HTR-8/SVneo (cell line): ENCODE results near the gene POLG.

Experiments
- DNase-seq: peaks from one replicate; pipeline ENCODE4 v3.0.0; 2011; ENCODE audit warnings: low spot score, mixed read lengths; ENCODE audit not compliant: insufficient read length
- FAIRE-seq: peaks from 2 replicates; lab custom pipeline; 2011; peaks lifted over from hg19 to GRCh38; lab: Jason Lieb, UNC

POLG gene

DNA sequence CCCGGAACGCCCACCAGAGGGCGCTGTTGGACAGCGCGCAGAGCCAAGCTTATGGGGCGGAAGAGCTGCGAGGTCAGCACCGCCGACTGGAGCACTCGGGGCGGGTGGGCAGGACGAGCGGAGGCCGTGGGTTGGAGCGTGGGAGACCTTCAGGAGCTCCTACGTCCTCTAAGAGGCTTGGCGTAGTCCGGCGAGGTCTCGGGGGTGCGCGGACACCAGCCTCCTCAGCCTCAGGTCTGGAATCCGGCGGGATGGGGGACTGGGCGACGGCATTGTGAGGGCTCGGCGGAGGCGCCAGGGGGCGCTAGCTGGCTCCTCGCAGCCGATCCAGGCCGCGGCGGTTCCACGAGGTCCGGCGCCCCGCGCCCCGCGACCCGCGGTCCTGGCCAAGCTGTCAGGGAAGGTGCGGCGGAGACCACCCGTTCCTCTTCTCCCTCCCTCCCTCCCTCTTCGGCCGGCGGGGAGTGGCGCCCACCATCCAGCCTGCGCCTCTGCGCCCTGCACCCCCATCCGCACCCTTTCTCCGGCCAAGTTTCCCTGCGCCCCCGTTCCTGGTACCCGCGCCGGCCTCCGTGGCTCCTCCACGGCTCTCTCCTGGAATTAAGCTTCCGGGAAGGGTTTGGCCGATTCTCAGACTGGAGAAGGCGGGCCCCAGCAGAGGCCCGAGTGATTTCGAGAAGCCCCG lies 24.3 kb upstream of the POLG start:
- FAIRE-seq = peak; percentile 20

DNA sequence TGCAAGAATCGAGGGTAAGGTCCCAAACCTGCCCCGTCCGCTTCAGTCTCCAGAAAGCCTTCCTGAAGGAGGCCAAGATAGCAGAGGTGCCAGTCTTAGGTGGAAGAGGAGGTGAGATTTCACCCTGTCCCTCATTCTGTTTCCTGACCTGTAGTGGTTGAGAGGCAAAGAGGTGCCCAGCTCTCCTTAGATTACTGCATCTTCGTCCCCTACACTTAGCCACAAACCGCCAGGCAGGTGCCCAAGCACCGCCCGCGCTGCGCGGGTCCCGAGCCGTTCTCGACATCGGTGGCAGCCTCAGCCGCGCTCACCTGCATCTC lies 23.8 kb upstream of the POLG start:
- DNase-seq (no peak), FAIRE-seq (peak; percentile 48)

More for the DNA sequence above, 24.3 kb upstream of the POLG start:
- DNase-seq = peak; percentile 81

DNA sequence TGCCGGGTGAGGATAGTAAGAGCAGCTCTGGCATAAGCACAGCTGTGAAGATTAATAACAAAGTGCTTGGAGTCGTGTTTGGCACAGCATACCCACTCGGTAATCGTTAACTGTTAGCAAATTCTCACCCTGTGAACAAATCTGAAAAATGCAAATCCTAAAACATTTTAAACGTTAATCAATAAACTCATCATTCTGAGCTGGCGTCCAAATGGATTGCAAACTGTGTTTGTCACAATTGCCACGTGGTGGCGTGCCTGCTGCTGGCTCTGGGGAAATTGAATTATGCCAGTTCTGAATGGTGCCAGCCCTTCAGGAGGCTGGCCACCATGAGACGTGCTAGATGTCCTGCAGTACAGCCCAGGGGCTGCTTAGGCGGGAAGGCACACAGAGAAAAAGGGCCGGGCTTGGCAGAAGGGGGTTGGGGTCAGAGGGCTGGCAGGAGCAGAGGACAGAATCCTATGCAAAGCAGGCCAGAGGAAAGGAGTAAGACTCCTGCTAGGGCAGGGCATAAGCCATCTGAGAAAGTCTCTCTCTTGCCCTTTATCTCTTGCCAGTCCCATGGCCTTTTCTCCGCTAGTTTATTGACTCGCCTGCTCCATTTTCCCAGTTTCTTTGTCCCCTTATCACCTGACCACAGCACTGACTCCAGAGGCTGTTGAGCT lies 22.1 kb upstream of the POLG start:
- DNase-seq (no peak), FAIRE-seq (no peak)

DNA sequence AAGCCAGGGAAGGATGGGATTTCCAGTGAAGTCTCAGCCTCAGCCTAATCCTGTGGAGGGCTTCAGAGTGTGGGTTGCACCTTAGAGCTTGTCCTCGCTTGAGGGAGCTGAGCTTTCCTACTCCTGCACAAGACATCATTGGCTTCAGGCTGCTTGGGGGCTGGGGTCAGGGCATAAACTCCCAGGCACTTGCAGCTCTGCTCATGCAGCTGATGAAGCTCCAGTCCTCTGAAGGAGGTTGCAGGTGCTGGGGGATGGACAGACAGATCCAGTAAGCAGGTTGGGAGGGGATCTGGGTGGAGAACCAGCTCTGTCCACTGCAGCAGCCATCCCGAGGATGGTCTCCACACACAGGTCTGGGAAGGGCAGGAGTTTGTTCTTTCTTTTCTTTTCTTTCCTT lies 19.4 kb upstream of the POLG start:
- DNase-seq = no peak
- FAIRE-seq = no peak

DNA sequence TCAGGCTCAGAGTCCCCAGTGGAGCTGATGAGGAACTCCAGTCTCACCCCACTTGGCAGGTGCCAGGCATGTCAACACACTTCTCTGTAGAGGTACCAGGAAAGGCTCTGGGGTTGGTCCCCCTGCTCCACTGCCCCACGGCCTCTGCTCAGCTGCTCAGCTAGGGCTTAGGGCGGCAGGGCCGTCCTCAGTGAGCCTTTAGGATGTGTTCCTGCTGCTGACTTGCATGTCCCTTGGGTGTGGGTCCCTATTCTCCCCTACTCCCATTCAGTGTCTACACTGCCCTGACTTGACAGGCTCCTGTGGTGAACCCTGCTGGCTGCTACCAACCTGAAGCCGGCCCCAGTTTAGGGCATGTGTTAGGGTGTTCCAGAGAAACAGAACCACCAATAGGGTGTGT lies 17.9 kb upstream of the POLG start:
- DNase-seq = no peak

DNA sequence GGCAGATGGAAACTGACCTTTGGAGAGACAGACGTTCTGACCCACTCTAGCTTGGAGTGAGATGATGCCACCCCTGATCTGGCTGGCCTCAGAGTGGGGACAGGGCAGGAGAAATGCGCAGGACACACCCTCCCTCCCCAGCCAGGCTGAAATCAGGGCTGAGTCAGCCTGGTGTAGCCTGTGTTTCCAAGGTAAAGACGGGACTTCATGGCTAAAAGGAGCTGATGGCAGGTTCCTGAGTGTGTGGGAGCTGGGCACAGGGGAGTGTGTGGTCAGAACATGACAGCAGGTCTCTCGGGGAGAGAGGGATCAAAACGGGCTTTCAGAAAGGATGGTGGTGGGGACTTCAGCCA lies 14.6 kb upstream of the POLG start:
- no peak for FAIRE-seq
- no peak for DNase-seq

More for the DNA sequence above, 17.9 kb upstream of the POLG start:
- no peak for FAIRE-seq

DNA sequence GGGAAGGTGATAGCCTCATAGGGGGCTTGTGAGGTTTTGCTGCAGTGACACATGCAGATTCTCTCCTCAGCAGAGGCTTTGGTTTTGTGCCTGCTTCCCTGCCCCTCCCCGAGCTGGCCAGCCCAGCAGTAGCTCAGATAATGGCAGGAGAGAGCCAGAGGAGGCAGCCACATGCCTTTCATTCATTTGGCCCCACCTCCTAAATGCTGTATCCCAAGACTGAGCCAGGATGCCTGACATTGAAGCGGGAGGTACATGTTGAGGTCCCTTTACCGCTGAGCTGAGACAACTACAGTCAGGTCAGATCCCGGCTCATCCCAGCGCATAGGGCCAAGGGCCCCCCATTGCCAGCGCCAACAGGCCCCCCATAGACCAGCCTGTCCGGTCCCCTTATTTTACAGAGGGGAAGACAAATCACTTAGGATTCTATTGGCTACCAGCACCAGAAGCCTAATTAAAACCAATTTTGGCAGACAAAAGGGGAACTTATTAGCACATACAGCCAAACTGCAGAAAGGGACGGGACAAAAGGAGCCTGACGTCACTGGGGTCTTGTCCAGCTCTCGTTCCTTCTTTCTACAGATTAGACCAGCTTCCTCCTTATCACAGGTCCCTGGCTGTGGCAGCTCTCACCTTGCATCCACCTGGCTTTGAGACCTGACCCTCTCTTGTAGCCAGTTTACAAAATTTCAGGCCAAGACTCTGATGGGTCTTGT lies 12.1 kb upstream of the POLG start:
- no peak for DNase-seq
- FAIRE-seq = no peak

DNA sequence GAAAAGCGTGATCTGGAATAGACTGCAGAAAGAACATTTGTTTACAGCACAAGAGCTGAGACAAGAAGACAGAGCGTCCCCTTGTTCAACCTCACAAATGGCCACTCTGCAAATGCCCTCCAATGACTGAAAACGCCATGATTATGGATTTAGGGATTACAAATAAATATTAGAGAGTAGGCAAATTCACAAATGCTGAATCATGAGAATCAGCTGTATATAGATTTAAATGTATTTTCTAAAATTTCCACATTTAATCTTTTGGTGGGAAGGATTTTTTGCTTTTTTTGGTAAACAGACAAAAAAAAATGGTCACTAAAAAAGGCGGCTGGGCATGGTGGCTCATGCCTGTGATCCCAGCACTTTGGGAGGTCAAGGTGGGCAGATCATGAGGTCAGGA lies 10.6 kb upstream of the POLG start:
- FAIRE-seq (no peak), DNase-seq (no peak)

DNA sequence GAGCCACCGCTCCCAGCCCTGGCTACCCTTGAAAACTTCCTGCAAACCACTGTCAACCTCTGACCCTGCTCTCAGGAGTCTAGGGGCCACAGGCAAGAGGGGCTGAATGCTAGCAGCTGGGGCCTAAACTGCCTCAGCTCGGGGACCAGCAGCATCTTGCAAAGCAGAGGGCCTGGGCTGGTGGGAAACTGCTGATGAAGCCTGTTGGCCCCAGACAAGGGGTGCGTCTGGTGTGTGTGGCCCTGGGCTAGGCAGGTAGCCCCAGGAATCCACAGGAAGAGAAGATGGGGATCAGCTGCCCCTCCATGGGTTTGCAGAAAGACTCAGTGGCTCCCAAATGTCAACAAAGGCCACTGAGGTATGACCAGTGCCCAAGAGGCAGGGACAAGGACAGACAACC lies 8.2 kb upstream of the POLG start:
- FAIRE-seq = no peak

DNA sequence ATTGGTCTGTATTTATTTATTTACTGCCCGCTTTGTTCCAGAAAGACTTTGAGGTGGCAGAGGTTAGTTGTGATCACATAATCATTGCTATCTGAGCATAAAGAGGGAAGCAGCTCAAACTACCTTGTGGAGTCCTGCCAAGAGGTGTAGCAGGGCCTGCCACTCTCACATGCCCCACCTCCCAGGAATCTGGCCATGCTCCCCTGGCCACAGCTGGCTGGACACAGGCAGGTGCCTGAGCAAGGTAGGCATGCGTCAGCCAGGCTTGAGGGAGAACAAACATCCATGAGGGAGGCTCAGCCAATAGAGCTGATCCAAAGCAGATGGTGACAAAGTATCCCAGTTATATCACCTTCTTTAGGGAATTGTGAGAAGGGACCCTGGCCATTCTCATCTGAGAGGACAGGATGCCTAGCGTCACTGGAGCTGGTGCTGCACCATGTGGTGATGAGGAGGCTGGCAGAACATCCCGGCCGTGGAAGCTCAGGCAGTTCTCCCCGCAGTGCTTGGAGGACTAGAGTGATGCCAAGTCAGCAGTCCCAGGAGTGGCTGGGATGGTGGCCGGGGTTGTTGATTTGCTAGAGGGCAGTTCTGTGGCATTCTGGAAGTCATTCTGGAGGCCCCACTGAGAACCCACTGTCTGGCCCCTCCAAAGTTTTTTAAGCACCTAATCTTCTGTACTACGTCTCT lies 6.8 kb upstream of the POLG start:
- DNase-seq (no peak), FAIRE-seq (no peak)

More for the DNA sequence above, 8.2 kb upstream of the POLG start:
- no peak for DNase-seq

DNA sequence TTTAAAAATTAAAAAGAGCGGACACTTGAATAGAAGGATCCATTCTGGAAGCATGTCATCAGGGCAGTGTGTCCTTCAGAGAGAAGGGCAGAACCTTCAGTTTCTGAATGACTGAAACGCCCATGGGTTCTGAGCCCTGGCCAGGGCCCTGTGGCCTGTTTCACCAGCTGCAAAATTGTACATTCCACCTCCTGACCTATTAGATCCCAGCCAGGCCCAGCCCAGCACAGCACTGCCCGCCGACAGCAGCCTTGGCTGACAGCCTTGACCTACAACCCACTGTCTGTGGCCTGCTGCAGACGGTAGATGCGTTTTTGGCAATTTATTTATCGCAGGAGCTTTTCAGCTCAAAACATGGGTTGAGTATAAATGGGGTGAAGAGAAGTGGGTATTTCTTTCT lies 5.9 kb upstream of the POLG start:
- FAIRE-seq (no peak), DNase-seq (no peak)

DNA sequence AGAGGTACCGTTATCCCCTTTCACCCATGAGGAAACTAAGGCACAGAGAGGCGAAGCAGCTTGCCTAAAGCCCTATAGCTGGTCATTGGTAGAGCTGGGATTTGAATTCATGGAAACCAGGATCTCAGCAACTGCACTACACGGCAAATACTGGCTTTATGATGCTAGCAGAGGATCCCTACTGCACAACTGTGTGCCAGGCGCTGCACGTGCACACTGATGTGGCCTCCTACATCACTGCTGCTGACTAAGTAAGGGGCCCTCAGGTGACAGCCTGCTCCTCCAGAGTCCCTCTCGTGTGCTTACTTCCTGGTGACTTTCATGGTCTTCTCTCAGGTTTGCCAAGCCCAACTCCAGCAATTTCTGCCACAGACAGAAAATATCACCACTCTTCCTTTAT lies 3.4 kb upstream of the POLG start:
- no peak for DNase-seq
- FAIRE-seq = no peak

DNA sequence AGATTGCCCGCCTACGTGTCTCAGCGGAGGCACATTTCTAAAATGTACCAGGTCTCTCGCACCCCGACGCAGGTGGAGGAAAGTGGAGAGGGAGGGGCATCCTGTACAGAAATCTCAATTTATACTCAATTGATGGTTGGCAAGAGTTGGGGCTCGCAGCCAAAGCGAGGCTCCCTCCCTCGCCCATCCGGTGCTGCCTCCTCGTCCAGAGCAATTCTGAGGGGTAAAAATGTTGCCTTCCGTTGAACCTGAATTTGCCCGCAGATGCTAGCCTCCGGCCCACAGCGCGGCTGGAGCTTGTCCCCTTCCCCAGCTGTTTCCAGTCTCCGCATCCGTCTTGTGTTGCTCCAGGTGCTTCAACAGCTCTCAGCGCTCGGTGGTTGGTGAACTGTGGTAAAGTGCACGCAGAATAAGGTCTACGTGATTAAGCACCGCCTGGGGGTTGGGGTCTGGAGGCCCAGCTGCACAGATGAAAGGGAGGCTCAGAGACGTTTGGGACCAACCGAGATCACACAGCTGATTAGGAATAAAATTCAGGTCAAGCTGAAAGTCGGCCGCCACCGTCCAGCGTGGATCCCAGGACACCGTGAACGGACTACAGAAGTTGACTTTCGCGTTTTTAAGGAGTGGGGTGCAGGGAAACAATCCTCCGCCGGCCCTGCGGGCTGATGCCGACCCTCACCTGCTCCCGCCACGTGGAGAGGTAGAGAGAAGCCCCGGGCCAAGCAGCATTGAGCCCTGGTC lies 846 bp upstream of the POLG start:
- DNase-seq = no peak
- FAIRE-seq = no peak

DNA sequence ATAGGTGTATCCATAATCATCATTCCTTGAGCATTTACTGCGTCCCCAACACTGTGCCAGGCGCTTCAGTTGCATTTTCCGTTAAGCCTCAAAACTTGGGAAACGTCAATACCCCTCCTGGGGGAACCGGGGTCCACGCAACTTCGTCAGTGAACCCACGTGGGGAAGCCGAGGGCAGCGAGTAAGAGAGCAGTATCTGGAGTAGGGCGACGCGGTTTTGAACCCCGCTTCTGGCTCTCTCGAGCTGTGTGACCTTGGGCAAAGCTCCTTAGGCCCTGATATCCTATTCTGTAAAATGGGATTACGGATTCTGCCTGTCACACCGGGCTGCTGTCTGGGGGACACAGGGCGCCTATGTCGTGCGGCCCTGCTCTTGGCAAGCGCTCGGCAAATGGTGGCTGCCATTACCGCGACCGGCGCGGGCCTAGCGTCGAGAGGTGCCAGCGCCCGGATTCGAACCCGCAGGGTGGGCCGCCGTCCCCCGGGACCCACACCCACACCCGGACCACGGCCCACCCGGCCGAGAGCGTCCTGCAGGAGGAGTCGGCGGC lies 590 bp downstream of the POLG start:
- DNase-seq (no peak), FAIRE-seq (no peak)

DNA sequence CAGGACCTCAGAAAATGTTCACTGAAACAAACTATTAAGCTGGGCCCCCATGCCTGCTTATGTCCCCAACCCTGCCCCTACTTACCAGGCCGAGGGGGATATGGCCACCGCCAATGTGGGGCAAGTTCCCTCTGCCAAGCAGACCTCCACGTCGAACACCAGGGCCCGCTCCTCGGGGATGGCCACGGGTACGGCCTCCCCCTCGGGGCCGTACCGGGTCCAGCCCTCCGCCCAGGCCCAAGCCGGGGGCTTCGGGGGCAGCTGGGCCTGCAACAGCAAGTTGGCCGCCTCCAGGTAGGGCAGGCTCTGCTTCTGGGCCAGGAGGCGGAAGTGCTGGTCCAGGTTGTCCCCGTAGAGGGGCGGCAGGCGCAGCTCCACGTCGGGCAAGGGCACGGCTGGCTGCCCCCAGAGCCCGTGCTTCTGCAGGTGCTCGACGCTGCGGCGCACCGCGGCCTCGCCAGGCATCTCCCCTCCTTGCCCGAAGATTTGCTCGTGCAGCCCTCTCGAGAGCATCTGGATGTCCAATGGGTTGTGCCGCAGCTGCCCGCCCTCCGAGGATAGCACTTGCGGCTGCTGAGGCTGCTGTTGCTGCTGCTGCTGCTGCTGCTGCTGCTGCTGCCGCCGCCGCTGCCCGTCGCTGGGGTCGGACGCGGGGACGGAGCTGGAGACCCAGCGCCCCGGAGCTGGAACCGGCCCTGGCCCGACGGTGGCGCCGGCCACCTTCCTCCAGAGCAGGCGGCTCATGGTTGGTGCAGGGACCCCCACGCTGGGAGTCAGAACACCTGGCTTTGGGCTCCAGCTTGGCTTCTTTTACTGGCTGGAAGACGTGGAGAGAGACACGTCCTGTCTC lies 1.4 kb downstream of the POLG start:
- FAIRE-seq (no peak), DNase-seq (no peak)

DNA sequence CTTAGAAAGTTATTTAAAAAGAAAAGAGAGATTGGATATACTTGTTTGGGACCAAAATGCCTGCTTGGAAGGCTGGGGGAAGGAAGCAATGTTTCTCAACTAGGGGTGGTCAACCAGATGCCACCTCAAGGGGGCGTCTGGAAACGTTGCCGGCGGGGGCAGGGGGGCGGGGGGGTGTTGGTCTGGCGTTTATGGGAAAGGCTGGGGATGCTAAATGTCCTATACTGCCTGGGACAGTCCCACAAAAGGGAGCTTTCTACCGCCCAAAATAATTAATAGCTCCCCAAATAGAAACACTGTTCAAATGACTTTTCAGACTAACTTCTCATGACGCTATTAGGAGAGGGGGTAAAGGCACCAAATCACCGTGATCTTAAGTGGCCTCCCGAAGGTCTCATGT lies 2.2 kb downstream of the POLG start:
- no peak for FAIRE-seq
- peak; percentile 36 for DNase-seq

DNA sequence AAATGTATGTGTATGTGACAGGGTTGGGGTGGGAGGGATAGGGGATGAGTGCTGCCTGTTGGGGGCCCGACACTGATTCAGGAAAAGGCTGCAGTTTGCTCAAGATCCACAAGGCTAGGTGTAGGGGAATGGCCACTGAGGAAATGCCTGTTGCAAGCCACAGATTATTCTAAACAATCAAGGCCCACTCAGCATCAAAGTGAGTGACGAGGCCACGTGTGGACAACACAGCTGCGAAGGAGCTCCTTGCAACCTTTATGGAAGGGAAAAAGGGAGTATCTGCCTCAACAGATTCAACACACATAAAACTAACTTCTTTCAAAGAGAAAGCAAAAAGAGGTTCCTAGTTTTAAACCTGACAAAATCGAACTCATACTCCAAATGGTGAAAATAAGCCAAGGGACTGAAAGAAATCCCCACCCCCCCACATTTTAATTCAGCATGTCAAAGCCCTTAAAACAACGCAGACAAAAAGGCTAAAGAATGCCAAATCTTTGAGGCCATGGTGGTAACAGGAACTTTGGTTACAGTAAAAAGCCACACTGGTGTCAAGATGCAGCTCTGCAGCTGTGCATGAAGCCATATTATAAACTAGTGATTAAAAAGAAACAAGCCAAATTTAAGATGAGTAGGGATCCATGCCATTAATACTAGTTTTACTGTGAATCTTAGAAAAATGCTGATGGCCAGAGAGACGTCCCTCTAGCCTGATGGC lies 3.6 kb downstream of the POLG start:
- no peak for FAIRE-seq
- DNase-seq = no peak

DNA sequence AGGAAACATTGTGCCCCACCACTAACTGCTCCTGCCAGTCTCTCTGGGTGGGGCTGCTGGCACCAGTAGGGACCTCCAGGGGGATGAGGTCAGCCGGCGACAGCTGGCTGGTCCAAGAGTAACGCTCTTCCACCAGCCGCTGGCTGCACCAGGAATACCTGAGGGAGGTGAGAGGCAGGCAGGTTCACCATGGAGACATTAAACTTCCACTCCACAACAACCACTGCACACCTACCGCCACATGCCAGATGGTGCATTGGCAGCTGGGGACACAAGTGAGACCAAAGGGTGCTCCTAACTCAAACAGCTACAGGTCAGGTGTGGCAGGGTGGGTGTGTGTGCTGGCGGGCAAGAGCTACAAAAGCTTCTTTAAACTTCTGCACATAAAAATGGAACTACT lies 4.5 kb downstream of the POLG start:
- DNase-seq (no peak), FAIRE-seq (no peak)
